Activated CD4-positive, alpha-beta T cell treated with anti-CD3 and anti-CD28 coated beads, Interleukin-2, amount 10 ng/mL, durations not matched to agents 7 days and 5 days (primary cell): Measurements from ENCODE around the gene TTC39A. TPM values are rescaled to one million over a fixed set of nuclear protein-coding genes. Genes with fewer than 3 reads are reported as not detected.
A peak's percentile ranks its signal among the peaks of the same experiment; 100 is the strongest.

Experiments
- CTCF ChIA-PET: fragments of 350-600 bp; sonication (Branson Sonifier 250); formaldehyde crosslinking; loops from one replicate; lab custom pipeline; 2021; ENCODE audit warnings: antibody characterized with exemption; lab: Charles Lee
- POLR2A ChIA-PET: fragments of 350-600 bp; sonication (Branson Sonifier 250); formaldehyde crosslinking; loops from one replicate; lab custom pipeline; 2021; ENCODE audit warnings: antibody characterized with exemption; lab: Charles Lee
- DNase-seq: peaks from one replicate; pipeline ENCODE4 v3.0.0-alpha.2; 2020
- H3K27ac Mint-ChIP-seq: one replicate; pipeline ENCODE4 v1.8.0; 2021; ENCODE audit warnings: mild to moderate bottlenecking, moderate library complexity, mixed read lengths
- H3K27me3 Mint-ChIP-seq: one replicate; pipeline ENCODE4 v1.8.0; 2021; ENCODE audit warnings: mixed read lengths
- H3K36me3 Mint-ChIP-seq: one replicate; pipeline ENCODE4 v1.8.0; 2021; ENCODE audit warnings: low read depth, mixed read lengths
- H3K4me1 Mint-ChIP-seq: one replicate; pipeline ENCODE4 v1.8.0; 2021; ENCODE audit warnings: mixed read lengths
- H3K4me3 Mint-ChIP-seq: one replicate; pipeline ENCODE4 v1.8.0; 2021; ENCODE audit warnings: mild to moderate bottlenecking, moderate library complexity, mixed read lengths
- H3K9me3 Mint-ChIP-seq: one replicate; pipeline ENCODE4 v1.8.0; 2021; ENCODE audit warnings: mixed read lengths
- total RNA-seq, 2 experiments: library from RNA; stranded (reverse); gene quantifications; one replicate each; pipeline ENCODE4 v1.2.3, GENCODE V29; 2021

TTC39A gene
- total RNA-seq, 2 experiments from 2014 or later: not detected

- ChIA-PET POLR2A (no interaction called here), CTCF (interaction anchor here (1.0 to 1.7 kb wide), 2 partner anchors 10 to 17 kb away, joined by 3 to 8 read pairs; no protein-coding TSS in a partner anchor)
- DNase-seq: no peak
- Mint-ChIP-seq H3K27ac (no peak overlapping the region), H3K36me3 (no peaks in the 10 kb centered on the region), H3K4me1 (no peaks in the 10 kb centered on the region), H3K27me3 (peaks cover 40% of the 10 kb centered on the region), H3K9me3 (no peaks in the 10 kb centered on the region), H3K4me3 (no peak overlapping the region)
These were observed 16.0 kb upstream of the TTC39A start for GRCh38 chr1:51346086-51346942.

- Mint-ChIP-seq H3K4me1 (no peaks in the 10 kb centered on the region), H3K27ac (no peak overlapping the region), H3K27me3 (peaks cover 40% of the 10 kb centered on the region), H3K36me3 (no peaks in the 10 kb centered on the region), H3K4me3 (no peak overlapping the region), H3K9me3 (no peaks in the 10 kb centered on the region)
- no peak for DNase-seq
- ChIA-PET POLR2A (no interaction called here), CTCF (interaction anchor here (0.6 to 1.7 kb wide), 3 partner anchors 7 to 430 kb away, joined by 3 to 8 read pairs (median 3); no protein-coding TSS in a partner anchor)
These were observed 14.9 kb upstream of the TTC39A start for GRCh38 chr1:51345300-51345687.

GRCh38 chr1:51344602-51345299 lies 14.4 kb upstream of the TTC39A start:
- Mint-ChIP-seq H3K27ac (no peak overlapping the region), H3K9me3 (no peaks in the 10 kb centered on the region), H3K4me1 (no peaks in the 10 kb centered on the region), H3K36me3 (no peaks in the 10 kb centered on the region), H3K27me3 (peaks cover 40% of the 10 kb centered on the region), H3K4me3 (no peak overlapping the region)
- ChIA-PET CTCF (interaction anchor here (0.6 to 1.7 kb wide), 4 partner anchors 8 to 431 kb away, joined by 3 to 8 read pairs (median 3); no protein-coding TSS in a partner anchor), POLR2A (no interaction called here)
- no peak for DNase-seq

GRCh38 chr1:51344276-51344601 lies 13.9 kb upstream of the TTC39A start:
- H3K27me3 Mint-ChIP-seq: peaks cover 40% of the 10 kb centered on the region
- no peaks in the 10 kb centered on the region for H3K9me3 Mint-ChIP-seq
- ChIA-PET POLR2A (no interaction called here), CTCF (interaction anchor here (1.4 to 1.7 kb wide), 2 partner anchors 8 to 29 kb away, joined by 3 read pairs; no protein-coding TSS in a partner anchor)
- H3K4me3 Mint-ChIP-seq: no peak overlapping the region
- no peaks in the 10 kb centered on the region for H3K36me3 Mint-ChIP-seq
- no peak overlapping the region for H3K27ac Mint-ChIP-seq
- no peak for DNase-seq
- H3K4me1 Mint-ChIP-seq: no peaks in the 10 kb centered on the region

- H3K27me3 Mint-ChIP-seq: peaks cover 40% of the 10 kb centered on the region
- H3K36me3 Mint-ChIP-seq: no peaks in the 10 kb centered on the region
- H3K9me3 Mint-ChIP-seq: no peaks in the 10 kb centered on the region
- H3K4me1 Mint-ChIP-seq: no peaks in the 10 kb centered on the region
- POLR2A ChIA-PET: no interaction called here
- no peak overlapping the region for H3K4me3 Mint-ChIP-seq
- CTCF ChIA-PET: interaction anchor here (1.4 to 1.7 kb wide), 2 partner anchors 9 to 28 kb away, joined by 3 read pairs; no protein-coding TSS in a partner anchor
- DNase-seq: no peak
- H3K27ac Mint-ChIP-seq: no peak overlapping the region
These were observed 13.3 kb upstream of the TTC39A start for GRCh38 chr1:51343624-51344023.

- no peak overlapping the region for H3K4me3 Mint-ChIP-seq
- no peaks in the 10 kb centered on the region for H3K36me3 Mint-ChIP-seq
- no peaks in the 10 kb centered on the region for H3K9me3 Mint-ChIP-seq
- CTCF ChIA-PET: interaction anchor here (0.6 to 1.1 kb wide), 2 partner anchors 11 to 13 kb away, joined by 3 to 4 read pairs; no protein-coding TSS in a partner anchor
- no peak overlapping the region for H3K27ac Mint-ChIP-seq
- DNase-seq: no peak
- no peaks in the 10 kb centered on the region for H3K4me1 Mint-ChIP-seq
- peaks cover 40% of the 10 kb centered on the region for H3K27me3 Mint-ChIP-seq
- POLR2A ChIA-PET: no interaction called here
These were observed 12.3 kb upstream of the TTC39A start for GRCh38 chr1:51342591-51343206.

GRCh38 chr1:51341876-51342496 lies 11.6 kb upstream of the TTC39A start:
- POLR2A ChIA-PET: no interaction called here
- H3K36me3 Mint-ChIP-seq: no peaks in the 10 kb centered on the region
- CTCF ChIA-PET: interaction anchor here (1.0 to 1.1 kb wide), 2 partner anchors 11 to 29 kb away, joined by 3 read pairs; no protein-coding TSS in a partner anchor
- H3K9me3 Mint-ChIP-seq: no peaks in the 10 kb centered on the region
- DNase-seq: no peak
- H3K27me3 Mint-ChIP-seq: peaks cover 40% of the 10 kb centered on the region
- H3K27ac Mint-ChIP-seq: no peak overlapping the region
- no peaks in the 10 kb centered on the region for H3K4me1 Mint-ChIP-seq
- no peak overlapping the region for H3K4me3 Mint-ChIP-seq

- ChIA-PET POLR2A (no interaction called here), CTCF (interaction anchor here (1.0 to 1.3 kb wide), 2 partner anchors 11 to 13 kb away, joined by 3 read pairs; no protein-coding TSS in a partner anchor)
- H3K36me3 Mint-ChIP-seq: no peaks in the 10 kb centered on the region
- H3K4me1 Mint-ChIP-seq: no peaks in the 10 kb centered on the region
- H3K27me3 Mint-ChIP-seq: peaks cover 25% of the 10 kb centered on the region
- no peak for DNase-seq
- H3K9me3 Mint-ChIP-seq: no peaks in the 10 kb centered on the region
- no peak overlapping the region for H3K4me3 Mint-ChIP-seq
- no peak overlapping the region for H3K27ac Mint-ChIP-seq
These were observed 10.0 kb upstream of the TTC39A start for GRCh38 chr1:51340380-51340779.

- Mint-ChIP-seq H3K27ac (no peak overlapping the region), H3K4me3 (no peak overlapping the region), H3K9me3 (no peaks in the 10 kb centered on the region), H3K4me1 (no peaks in the 10 kb centered on the region), H3K36me3 (no peaks in the 10 kb centered on the region), H3K27me3 (peaks cover 2% of the 10 kb centered on the region)
- CTCF ChIA-PET: interaction anchor here (0.6 to 2.1 kb wide), 4 partner anchors 9 to 86 kb away, joined by 3 to 8 read pairs (median 4); no protein-coding TSS in a partner anchor
- no peak for DNase-seq
- POLR2A ChIA-PET: no interaction called here
These were observed 6.3 kb upstream of the TTC39A start for GRCh38 chr1:51336711-51337110.

- Mint-ChIP-seq H3K4me3 (no peak overlapping the region), H3K9me3 (no peaks in the 10 kb centered on the region), H3K27ac (no peak overlapping the region), H3K4me1 (peaks cover 2% of the 10 kb centered on the region), H3K36me3 (no peaks in the 10 kb centered on the region), H3K27me3 (peaks cover 9% of the 10 kb centered on the region)
- DNase-seq: no peak
- POLR2A ChIA-PET: no interaction called here
- CTCF ChIA-PET: interaction anchor here (0.6 to 2.1 kb wide), 3 partner anchors 9 to 94 kb away, joined by 3 to 8 read pairs (median 5); no protein-coding TSS in a partner anchor
These were observed 5.6 kb upstream of the TTC39A start for GRCh38 chr1:51336004-51336403.

GRCh38 chr1:51331206-51332100 lies 1.1 kb upstream of the TTC39A start:
- ChIA-PET POLR2A (no interaction called here), CTCF (interaction anchor here (0.6 to 1.0 kb wide), 3 partner anchors 11 to 66 kb away, joined by 3 read pairs; no protein-coding TSS in a partner anchor)
- H3K4me1 Mint-ChIP-seq: peaks cover 6% of the 10 kb centered on the region
- H3K27me3 Mint-ChIP-seq: peaks cover 34% of the 10 kb centered on the region
- no peaks in the 10 kb centered on the region for H3K36me3 Mint-ChIP-seq
- H3K27ac Mint-ChIP-seq: no peak overlapping the region
- peak overlapping the region; percentile 46 for H3K4me3 Mint-ChIP-seq
- H3K9me3 Mint-ChIP-seq: no peaks in the 10 kb centered on the region
- DNase-seq: no peak
